Measurements from ENCODE around the gene EEF1AKMT3. TPM values are rescaled to one million over a fixed set of nuclear protein-coding genes. Genes with fewer than 3 reads are reported as not detected.

Gene EEF1AKMT3
- polyA plus RNA-seq, 2 of the 4 experiments (the other 2 are of a cell fraction), result 7.3 to 15.8 TPM

DNA sequence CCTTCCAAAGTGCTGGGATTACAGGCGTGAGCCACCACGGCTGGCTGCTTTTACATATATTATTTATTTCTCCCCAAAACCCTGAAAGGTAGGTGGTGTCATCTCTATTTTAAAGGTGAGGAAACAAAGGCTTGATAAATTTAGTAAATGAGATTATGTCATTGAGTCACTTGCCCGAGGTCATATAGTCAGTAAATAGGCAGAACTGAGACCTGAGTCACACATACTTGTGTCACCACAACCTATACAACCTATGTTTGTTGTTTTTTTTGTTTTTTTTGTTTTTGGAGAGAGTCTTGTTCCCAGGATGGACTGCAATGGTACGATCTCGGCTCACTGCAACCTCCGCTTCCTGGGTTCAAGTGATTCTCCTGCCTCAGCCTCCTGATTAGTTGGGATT, 22.9 kb downstream of the EEF1AKMT3 start:
- ChIA-PET POLR2A (no interaction called here), CTCF (interaction anchor here (0.6 to 4.0 kb wide), 4 partner anchors 12 to 109 kb away, joined by 3 to 26 read pairs (median 3); partner anchors contain the start of genes AVIL and TSFM)
- Histone ChIP-seq H3K4me1 (peaks cover 11% of the 10 kb centered on the region; the same call in 2 of the 3 replicates), H3K9me3 (no peaks in the 10 kb centered on the region), H3K4me3 (no peak overlapping the region), H3K4me2 (no peak overlapping the region), H3K27ac (no peak overlapping the region)
- ATAC-seq, result no peak
- DNase-seq (ENCODE audit: low read depth in 1 of 2, low spot score in 1 of 2), result no peak
- TF ChIP-seq TP53 (CRISPR knock-in tag; IDR thresholded peaks at IDR 0.05) (no peak), HOXB5 (CRISPR knock-in tag; IDR thresholded peaks at IDR 0.05) (no peak), FOSB (CRISPR knock-in tag; IDR thresholded peaks at IDR 0.05) (no peak), JUN (IDR thresholded peaks at IDR 0.05) (no peak), GATA3 (IDR thresholded peaks at IDR 0.05; ENCODE audit: borderline replicate concordance) (no peak), RARB (CRISPR knock-in tag; IDR thresholded peaks at IDR 0.05) (no peak), NR3C1 (IDR thresholded peaks at IDR 0.05) (no peak), SMC3 (IDR thresholded peaks at IDR 0.05) (no peak), POLR2AphosphoS2 (conservative IDR thresholded peaks at IDR 0.05; ENCODE audit: low read length) (no peak), ZFP36 (IDR thresholded peaks at IDR 0.05; ENCODE audit: borderline replicate concordance, partially characterized antibody) (no peak), CHD2 (IDR thresholded peaks at IDR 0.05; ENCODE audit: low read length, partially characterized antibody) (no peak), RNF2 (IDR thresholded peaks at IDR 0.05; ENCODE audit: borderline replicate concordance, low read depth) (no peak), KDM1A (IDR thresholded peaks at IDR 0.05; ENCODE audit: low read depth) (no peak), BHLHE40 (IDR thresholded peaks at IDR 0.05; ENCODE audit: low read depth, low read length) (no peak)
- TF ChIP-seq, protein P1, sequence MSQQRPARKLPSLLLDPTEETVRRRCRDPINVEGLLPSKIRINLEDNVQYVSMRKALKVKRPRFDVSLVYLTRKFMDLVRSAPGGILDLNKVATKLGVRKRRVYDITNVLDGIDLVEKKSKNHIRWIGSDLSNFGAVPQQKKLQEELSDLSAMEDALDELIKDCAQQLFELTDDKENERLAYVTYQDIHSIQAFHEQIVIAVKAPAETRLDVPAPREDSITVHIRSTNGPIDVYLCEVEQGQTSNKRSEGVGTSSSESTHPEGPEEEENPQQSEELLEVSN (IDR thresholded peaks at IDR 0.05; ENCODE audit: borderline replicate concordance, low read depth), result no peak
- 86% methylated on average over 6 of the region's 6 CpGs for WGBS (ENCODE audit: missing lambda C conversion rate)
- FAIRE-seq, result no peak

DNA sequence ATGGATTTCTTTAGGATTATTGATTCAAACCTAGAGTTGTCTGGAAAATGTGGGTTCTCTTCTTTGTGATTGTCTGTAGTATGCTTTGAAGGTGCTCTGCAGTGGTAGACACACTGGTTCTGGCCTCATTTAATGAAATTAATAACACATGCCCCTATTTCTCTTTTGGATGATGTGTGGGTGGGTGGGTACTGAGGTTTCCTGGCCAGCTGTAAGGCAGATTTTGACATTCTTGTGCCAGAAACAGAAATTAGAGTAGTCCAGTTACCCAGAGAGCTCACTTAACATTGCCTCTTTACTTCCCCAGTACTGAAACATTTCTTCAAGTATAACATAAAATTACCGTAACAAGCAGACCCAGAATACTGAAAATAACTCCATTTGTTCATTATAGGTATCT, 24.6 kb downstream of the EEF1AKMT3 start:
- no peak for FAIRE-seq
- ATAC-seq, result no peak
- H3K4me1 ChIP-seq, result peaks cover 11% of the 10 kb centered on the region; the same call in 2 of the 3 replicates
- no peak for DNase-seq (ENCODE audit: low read depth in 1 of 2, low spot score in 1 of 2)
- ChIA-PET CTCF (interaction anchor here (1.0 to 1.6 kb wide), 2 partner anchors 14 to 35 kb away, joined by 3 to 6 read pairs; partner anchors contain the start of gene TSFM), POLR2A (no interaction called here)
- H3K4me3 ChIP-seq, result no peak overlapping the region
- TF ChIP-seq, protein P2, sequence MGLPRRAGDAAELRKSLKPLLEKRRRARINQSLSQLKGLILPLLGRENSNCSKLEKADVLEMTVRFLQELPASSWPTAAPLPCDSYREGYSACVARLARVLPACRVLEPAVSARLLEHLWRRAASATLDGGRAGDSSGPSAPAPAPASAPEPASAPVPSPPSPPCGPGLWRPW (IDR thresholded peaks at IDR 0.05), result no peak
- no peak for TF ChIP-seq ESRRA (IDR thresholded peaks at IDR 0.05; ENCODE audit: borderline replicate concordance, low read length)
- no peak for TF ChIP-seq CHD4 (IDR thresholded peaks at IDR 0.05; ENCODE audit: borderline replicate concordance)
- no peak for TF ChIP-seq POLR2A (IDR thresholded peaks at IDR 0.05; ENCODE audit: low read length)
- TF ChIP-seq MYC (IDR thresholded peaks at IDR 0.05; ENCODE audit: borderline replicate concordance, low read length), result no peak
- no peak for TF ChIP-seq HOXB13 (CRISPR knock-in tag; IDR thresholded peaks at IDR 0.05; ENCODE audit: low read depth)
- TF ChIP-seq, protein P3, sequence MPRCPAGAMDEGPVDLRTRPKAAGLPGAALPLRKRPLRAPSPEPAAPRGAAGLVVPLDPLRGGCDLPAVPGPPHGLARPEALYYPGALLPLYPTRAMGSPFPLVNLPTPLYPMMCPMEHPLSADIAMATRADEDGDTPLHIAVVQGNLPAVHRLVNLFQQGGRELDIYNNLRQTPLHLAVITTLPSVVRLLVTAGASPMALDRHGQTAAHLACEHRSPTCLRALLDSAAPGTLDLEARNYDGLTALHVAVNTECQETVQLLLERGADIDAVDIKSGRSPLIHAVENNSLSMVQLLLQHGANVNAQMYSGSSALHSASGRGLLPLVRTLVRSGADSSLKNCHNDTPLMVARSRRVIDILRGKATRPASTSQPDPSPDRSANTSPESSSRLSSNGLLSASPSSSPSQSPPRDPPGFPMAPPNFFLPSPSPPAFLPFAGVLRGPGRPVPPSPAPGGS (IDR thresholded peaks at IDR 0.05), result no peak
- TF ChIP-seq POLR2AphosphoS2 (conservative IDR thresholded peaks at IDR 0.05; ENCODE audit: low read length), result no peak
- TF ChIP-seq, protein P4, sequence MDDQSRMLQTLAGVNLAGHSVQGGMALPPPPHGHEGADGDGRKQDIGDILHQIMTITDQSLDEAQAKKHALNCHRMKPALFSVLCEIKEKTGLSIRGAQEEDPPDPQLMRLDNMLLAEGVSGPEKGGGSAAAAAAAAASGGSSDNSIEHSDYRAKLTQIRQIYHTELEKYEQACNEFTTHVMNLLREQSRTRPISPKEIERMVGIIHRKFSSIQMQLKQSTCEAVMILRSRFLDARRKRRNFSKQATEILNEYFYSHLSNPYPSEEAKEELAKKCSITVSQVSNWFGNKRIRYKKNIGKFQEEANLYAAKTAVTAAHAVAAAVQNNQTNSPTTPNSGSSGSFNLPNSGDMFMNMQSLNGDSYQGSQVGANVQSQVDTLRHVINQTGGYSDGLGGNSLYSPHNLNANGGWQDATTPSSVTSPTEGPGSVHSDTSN (IDR thresholded peaks at IDR 0.05), result no peak
- TF ChIP-seq, protein P5, sequence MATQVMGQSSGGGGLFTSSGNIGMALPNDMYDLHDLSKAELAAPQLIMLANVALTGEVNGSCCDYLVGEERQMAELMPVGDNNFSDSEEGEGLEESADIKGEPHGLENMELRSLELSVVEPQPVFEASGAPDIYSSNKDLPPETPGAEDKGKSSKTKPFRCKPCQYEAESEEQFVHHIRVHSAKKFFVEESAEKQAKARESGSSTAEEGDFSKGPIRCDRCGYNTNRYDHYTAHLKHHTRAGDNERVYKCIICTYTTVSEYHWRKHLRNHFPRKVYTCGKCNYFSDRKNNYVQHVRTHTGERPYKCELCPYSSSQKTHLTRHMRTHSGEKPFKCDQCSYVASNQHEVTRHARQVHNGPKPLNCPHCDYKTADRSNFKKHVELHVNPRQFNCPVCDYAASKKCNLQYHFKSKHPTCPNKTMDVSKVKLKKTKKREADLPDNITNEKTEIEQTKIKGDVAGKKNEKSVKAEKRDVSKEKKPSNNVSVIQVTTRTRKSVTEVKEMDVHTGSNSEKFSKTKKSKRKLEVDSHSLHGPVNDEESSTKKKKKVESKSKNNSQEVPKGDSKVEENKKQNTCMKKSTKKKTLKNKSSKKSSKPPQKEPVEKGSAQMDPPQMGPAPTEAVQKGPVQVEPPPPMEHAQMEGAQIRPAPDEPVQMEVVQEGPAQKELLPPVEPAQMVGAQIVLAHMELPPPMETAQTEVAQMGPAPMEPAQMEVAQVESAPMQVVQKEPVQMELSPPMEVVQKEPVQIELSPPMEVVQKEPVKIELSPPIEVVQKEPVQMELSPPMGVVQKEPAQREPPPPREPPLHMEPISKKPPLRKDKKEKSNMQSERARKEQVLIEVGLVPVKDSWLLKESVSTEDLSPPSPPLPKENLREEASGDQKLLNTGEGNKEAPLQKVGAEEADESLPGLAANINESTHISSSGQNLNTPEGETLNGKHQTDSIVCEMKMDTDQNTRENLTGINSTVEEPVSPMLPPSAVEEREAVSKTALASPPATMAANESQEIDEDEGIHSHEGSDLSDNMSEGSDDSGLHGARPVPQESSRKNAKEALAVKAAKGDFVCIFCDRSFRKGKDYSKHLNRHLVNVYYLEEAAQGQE (IDR thresholded peaks at IDR 0.05), result no peak
- 96% methylated on average over 1 of the region's 1 CpG for WGBS (ENCODE audit: missing lambda C conversion rate)
- no peaks in the 10 kb centered on the region for H3K9me3 ChIP-seq
- no peak overlapping the region for H3K4me2 ChIP-seq
- no peak overlapping the region for H3K27ac ChIP-seq
